Tibial nerve (tissue), 4 donors: Measurements from ENCODE around the gene CACNA1G. TPM values are rescaled to one million over a fixed set of nuclear protein-coding genes. Genes with fewer than 3 reads are reported as not detected.

Experiments used
- DNase-seq, 2 donors: peaks; one replicate each; pipeline ENCODE4 v3.0.0-alpha.2; 2019; ENCODE audit warnings: low spot score in 2 of 2
- H3K27ac ChIP-seq, 4 donors: fragments of 200-600 bp; sonication (generic) in 3 of 4; one replicate each; pipeline ENCODE4 v1.5.1; 2017 to 2019; ENCODE audit warnings: mild to moderate bottlenecking in 1 of 4
- H3K27me3 ChIP-seq, 2 donors: fragments of 200-600 bp; sonication (generic) in 1 of 2; one replicate each; pipeline versions ENCODE4 v1.5.1 to v1.6.0; 2017 to 2019
- H3K36me3 ChIP-seq, 3 donors: fragments of 200-600 bp; sonication (generic); one replicate each; pipeline ENCODE4 v1.5.1; 2018 to 2019
- H3K4me1 ChIP-seq, 4 donors: fragments of 200-600 bp; sonication (generic) in 3 of 4; one replicate each; pipeline ENCODE4 v1.5.1; 2017 to 2019
- H3K4me3 ChIP-seq, 4 donors: fragments of 200-600 bp; sonication (generic) in 3 of 4; one replicate each; pipeline ENCODE4 v1.5.1; 2017 to 2019; ENCODE audit warnings: mild to moderate bottlenecking in 1 of 4, moderate library complexity in 1 of 4
- H3K9me3 ChIP-seq, 4 donors: fragments of 200-600 bp; sonication (generic) in 3 of 4; one replicate each; pipeline ENCODE4 v1.5.1; 2017 to 2019
- CTCF ChIP-seq, 5 experiments: fragments of 200-600 bp in 3 of 5; fragments of 450-650 bp in 2 of 5; sonication (generic) in 3 of 5; IDR thresholded peaks; one replicate each; pipeline ENCODE4 v1.5.1; 2016 to 2019; ENCODE audit warnings: antibody characterized with exemption in 5 of 5, mild to moderate bottlenecking in 3 of 5, moderate library complexity in 2 of 5
- EP300 ChIP-seq, 2 donors: sonication (generic); formaldehyde crosslinking; IDR thresholded peaks; one replicate each; pipeline ENCODE4 v1.6.1; 2017; ENCODE audit warnings: antibody characterized with exemption in 2 of 2, mild to moderate bottlenecking in 1 of 2
- POLR2A ChIP-seq, 2 donors: fragments of 450-650 bp; IDR thresholded peaks; one replicate each; pipeline ENCODE4 v1.6.1; 2017; ENCODE audit warnings: antibody characterized with exemption in 2 of 2, mild to moderate bottlenecking in 2 of 2, moderate library complexity in 2 of 2
- WGBS, 2 donors: methylation state at CpG; one replicate each; pipeline ENCODE4 v1.1.5; 2018; 5-methylcytosine and 5-hydroxymethylcytosine counted together
- total RNA-seq, 4 donors: library from RNA; depleted of rRNA; stranded (reverse); fragments of >200 nt; gene quantifications; one replicate each; pipeline ENCODE4 v1.1.0, GENCODE V29; 2016

CACNA1G gene
- total RNA-seq, 4 donors from 2014 or later = 0.21 to 2.2 TPM; not detected in 2

GRCh38 chr17:50517504-50518383 is 42.8 kb upstream of the CACNA1G start:
- 78 to 86% methylated on average over 8 of the region's 8 CpGs for WGBS, 2 donors
- Histone ChIP-seq H3K4me1 (peaks cover 0 to 44% (median 9%) of the 10 kb centered on the region in 4 donors), H3K36me3 (no peaks in the 10 kb centered on the region), H3K4me3 (no peak overlapping the region), H3K9me3 (no peaks in the 10 kb centered on the region), H3K27me3 (no peaks in the 10 kb centered on the region), H3K27ac (no peak overlapping the region)
- DNase-seq = no peak
- TF ChIP-seq CTCF (IDR thresholded peaks at IDR 0.05) (no peak), POLR2A (IDR thresholded peaks at IDR 0.05) (no peak), EP300 (IDR thresholded peaks at IDR 0.05) (no peak)

GRCh38 chr17:50518384-50519023 is 42.0 kb upstream of the CACNA1G start:
- TF ChIP-seq POLR2A (IDR thresholded peaks at IDR 0.05) (no peak), EP300 (IDR thresholded peaks at IDR 0.05) (no peak), CTCF (IDR thresholded peaks at IDR 0.05) (no peak)
- peaks cover 0 to 40% (median 9%) of the 10 kb centered on the region in 4 donors for H3K4me1 ChIP-seq
- no peak overlapping the region for H3K4me3 ChIP-seq
- H3K27ac ChIP-seq = peak overlapping the region in 2 of 4 donors; percentile 26 to 34
- DNase-seq = no peak
- H3K9me3 ChIP-seq = no peaks in the 10 kb centered on the region
- H3K27me3 ChIP-seq = no peaks in the 10 kb centered on the region
- 59 to 78% methylated on average over 13 of the region's 13 CpGs for WGBS, 2 donors
- H3K36me3 ChIP-seq = no peaks in the 10 kb centered on the region

GRCh38 chr17:50519141-50519834 is 41.2 kb upstream of the CACNA1G start:
- 88% methylated on average over 8 of the region's 8 CpGs for WGBS, 2 donors

GRCh38 chr17:50520483-50520882 is 40.0 kb upstream of the CACNA1G start:
- H3K36me3 ChIP-seq = no peaks in the 10 kb centered on the region
- H3K9me3 ChIP-seq = no peaks in the 10 kb centered on the region
- peaks cover 0 to 20% (median 0%) of the 10 kb centered on the region in 4 donors for H3K4me1 ChIP-seq
- TF ChIP-seq EP300 (IDR thresholded peaks at IDR 0.05) = no peak
- TF ChIP-seq POLR2A (IDR thresholded peaks at IDR 0.05) = no peak
- TF ChIP-seq CTCF (IDR thresholded peaks at IDR 0.05) = no peak
- H3K4me3 ChIP-seq = no peak overlapping the region
- no peak for DNase-seq
- no peaks in the 10 kb centered on the region for H3K27me3 ChIP-seq
- H3K27ac ChIP-seq = no peak overlapping the region
- 83 to 86% methylated on average over 2 of the region's 2 CpGs for WGBS, 2 donors

More at GRCh38 chr17:50519141-50519834, 41.2 kb upstream of the CACNA1G start:
- no peaks in the 10 kb centered on the region for H3K9me3 ChIP-seq
- no peaks in the 10 kb centered on the region for H3K27me3 ChIP-seq
- H3K27ac ChIP-seq = no peak overlapping the region
- DNase-seq = no peak
- no peak overlapping the region for H3K4me3 ChIP-seq
- H3K4me1 ChIP-seq = peaks cover 0 to 32% (median 7%) of the 10 kb centered on the region in 4 donors
- H3K36me3 ChIP-seq = no peaks in the 10 kb centered on the region
- TF ChIP-seq POLR2A (IDR thresholded peaks at IDR 0.05) (no peak), CTCF (IDR thresholded peaks at IDR 0.05) (no peak), EP300 (IDR thresholded peaks at IDR 0.05) (no peak)
